ENCODE results near the gene UBE2G2.

Gene UBE2G2

GRCh38 chr21:44814498-44815023 is 12.9 kb upstream of the UBE2G2 start:
- no peak for DNase-seq

GRCh38 chr21:44813727-44814126 is 12.1 kb upstream of the UBE2G2 start:
- DNase-seq: no peak

GRCh38 chr21:44813149-44813548 is 11.5 kb upstream of the UBE2G2 start:
- no peak for DNase-seq

- DNase-seq: no peak
Observed at GRCh38 chr21:44812640-44813039, 11.0 kb upstream of the UBE2G2 start.

GRCh38 chr21:44810779-44811178 is 9.2 kb upstream of the UBE2G2 start:
- DNase-seq: no peak

- DNase-seq: no peak
Observed at GRCh38 chr21:44805859-44806258, 4.2 kb upstream of the UBE2G2 start.

- DNase-seq: no peak
Observed at GRCh38 chr21:44805226-44805625, 3.6 kb upstream of the UBE2G2 start.

GRCh38 chr21:44804762-44805161 is 3.1 kb upstream of the UBE2G2 start:
- no peak for DNase-seq

GRCh38 chr21:44803651-44804050 is 2.0 kb upstream of the UBE2G2 start:
- no peak for DNase-seq

- no peak for DNase-seq
Observed at GRCh38 chr21:44802396-44803153, 955 bp upstream of the UBE2G2 start.

- no peak for DNase-seq
Observed at GRCh38 chr21:44800971-44801467, 601 bp downstream of the UBE2G2 start.

- DNase-seq: no peak
Observed at GRCh38 chr21:44800103-44800502, 1.5 kb downstream of the UBE2G2 start.

GRCh38 chr21:44799646-44800045 is 2.0 kb downstream of the UBE2G2 start:
- DNase-seq: no peak

GRCh38 chr21:44797775-44798174 is 3.8 kb downstream of the UBE2G2 start:
- DNase-seq: no peak

- DNase-seq: no peak
Observed at GRCh38 chr21:44795342-44795741, 6.3 kb downstream of the UBE2G2 start.

- DNase-seq: no peak
Observed at GRCh38 chr21:44793592-44794374, 7.8 kb downstream of the UBE2G2 start.

- DNase-seq: no peak
Observed at GRCh38 chr21:44792702-44793591, 8.7 kb downstream of the UBE2G2 start.

GRCh38 chr21:44791993-44792392 is 9.6 kb downstream of the UBE2G2 start:
- no peak for DNase-seq

GRCh38 chr21:44791246-44791645 is 10.4 kb downstream of the UBE2G2 start:
- no peak for DNase-seq

GRCh38 chr21:44790368-44790767 is 11.3 kb downstream of the UBE2G2 start:
- DNase-seq: no peak

- no peak for DNase-seq
Observed at GRCh38 chr21:44789880-44790279, 11.7 kb downstream of the UBE2G2 start.

GRCh38 chr21:44785620-44786335 is 15.8 kb downstream of the UBE2G2 start:
- no peak for DNase-seq
